ENCODE measurements around the gene CYP4B1.
"Not testable (repeated sequence)": the region's sequence is repeated elsewhere in the genome, so short reads cannot be mapped to it uniquely, and the experiment has no call there.

The CYP4B1 gene

DNA sequence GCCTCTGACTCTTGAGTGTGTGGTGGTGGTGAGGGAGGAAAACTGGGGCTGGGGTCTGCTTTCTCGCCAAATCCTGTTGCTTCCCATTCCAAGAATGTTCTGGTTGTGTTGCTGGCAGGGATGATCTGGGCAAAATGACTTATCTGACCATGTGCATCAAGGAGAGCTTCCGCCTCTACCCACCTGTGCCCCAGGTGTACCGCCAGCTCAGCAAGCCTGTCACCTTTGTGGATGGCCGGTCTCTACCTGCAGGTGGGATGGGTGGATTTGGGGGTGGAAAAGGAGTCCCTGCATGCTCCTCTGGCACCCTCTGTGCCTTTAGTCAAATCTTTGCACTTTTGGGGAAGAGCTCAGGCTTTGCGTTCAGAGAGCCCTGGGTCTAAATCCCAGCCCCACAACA lies 18.1 kb downstream of the CYP4B1 start:
- DNase-seq = no peak

DNA sequence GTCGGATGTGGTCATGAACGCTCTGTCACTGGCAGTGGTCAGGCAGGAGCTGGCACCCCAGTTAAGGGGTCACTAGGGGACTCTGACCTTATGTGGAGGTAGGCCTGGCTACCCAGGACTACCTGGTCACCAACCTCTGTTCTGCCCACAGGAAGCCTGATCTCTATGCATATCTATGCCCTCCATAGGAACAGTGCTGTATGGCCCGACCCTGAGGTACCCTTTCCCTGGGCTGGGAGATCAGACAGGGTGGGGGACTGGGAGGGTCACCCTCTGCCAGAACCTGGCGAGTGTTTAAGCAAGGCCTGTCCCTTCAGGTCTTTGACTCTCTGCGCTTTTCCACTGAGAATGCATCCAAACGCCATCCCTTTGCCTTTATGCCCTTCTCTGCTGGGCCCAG lies 19.0 kb downstream of the CYP4B1 start:
- no peak for DNase-seq

DNA sequence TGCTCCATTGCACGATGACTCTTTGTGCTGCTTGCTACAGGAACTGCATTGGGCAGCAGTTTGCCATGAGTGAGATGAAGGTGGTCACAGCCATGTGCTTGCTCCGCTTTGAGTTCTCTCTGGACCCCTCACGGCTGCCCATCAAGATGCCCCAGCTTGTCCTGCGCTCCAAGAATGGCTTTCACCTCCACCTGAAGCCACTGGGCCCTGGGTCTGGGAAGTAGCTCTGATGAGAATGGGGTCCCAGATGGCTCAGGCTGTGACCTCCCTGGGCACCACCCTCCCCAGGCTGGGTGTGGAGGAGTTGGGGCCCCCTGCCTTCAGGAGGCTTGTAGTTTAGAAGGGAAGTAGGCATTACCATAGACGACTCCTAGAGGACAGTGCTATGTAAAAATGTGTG lies 19.7 kb downstream of the CYP4B1 start:
- DNase-seq = no peak

DNA sequence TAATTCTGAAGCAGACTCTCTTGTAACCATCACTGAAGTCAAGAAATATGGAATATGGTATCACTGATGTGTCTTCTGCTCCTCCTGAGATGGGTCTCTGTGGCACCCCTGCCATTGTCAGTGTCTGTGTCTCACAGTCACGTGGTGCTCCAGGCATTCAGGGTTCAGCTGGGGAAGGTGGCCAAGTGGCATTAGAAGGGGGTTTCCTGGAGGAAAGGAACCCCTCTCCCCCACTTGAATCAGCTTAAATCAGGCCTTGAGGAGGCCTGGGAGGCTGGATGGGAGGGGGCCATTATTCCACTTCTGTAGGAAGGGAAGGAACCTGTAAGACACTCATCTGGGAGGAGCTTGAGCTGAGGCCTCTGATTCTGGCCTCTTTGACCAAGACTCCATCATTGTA lies 20.5 kb downstream of the CYP4B1 start:
- no peak for DNase-seq

DNA sequence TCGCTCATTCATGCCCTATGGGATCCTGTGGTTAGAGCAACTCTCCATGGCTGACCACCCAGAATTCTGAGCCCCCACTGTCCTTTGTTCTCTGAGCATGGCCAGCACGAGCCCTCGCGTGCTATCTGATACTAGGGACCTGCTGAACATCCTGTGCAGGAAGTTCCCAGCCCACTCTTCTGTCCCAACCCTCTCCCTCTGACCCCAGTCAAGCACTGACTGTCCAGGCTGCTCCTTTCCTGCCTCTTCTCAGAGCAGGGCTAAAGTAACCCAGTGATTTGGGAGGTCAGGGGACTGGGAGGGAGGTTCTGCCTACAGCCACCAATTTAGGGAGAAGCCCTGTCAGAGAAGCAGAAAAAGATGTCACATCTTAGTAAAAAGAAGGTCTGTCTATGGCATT lies 21.2 kb downstream of the CYP4B1 start:
- DNase-seq = no peak

DNA sequence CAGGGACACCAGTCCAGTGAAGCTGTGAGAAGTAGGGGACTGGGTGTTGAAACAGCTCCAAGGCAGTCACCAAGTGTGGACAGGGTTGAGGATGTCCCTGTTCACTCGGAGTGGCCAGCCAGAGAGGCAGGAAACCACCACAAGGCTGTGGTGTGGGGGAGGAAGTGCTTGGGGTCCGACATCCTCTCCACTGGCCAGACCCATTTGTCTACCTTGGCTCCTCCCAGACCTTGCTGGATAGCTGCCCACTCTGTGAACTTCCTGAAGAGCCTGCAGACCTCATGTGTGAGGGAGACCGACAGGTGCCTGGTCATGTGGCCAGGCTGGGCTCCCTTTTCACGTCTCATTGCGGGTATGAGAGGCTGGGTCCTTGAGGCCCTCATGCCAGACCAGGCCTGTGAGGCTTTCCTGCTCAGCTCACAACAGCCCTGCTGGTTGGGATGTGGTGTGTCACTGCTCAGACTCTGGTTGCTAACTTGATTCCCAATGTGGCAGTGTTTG lies 21.8 kb downstream of the CYP4B1 start:
- no peak for DNase-seq

DNA sequence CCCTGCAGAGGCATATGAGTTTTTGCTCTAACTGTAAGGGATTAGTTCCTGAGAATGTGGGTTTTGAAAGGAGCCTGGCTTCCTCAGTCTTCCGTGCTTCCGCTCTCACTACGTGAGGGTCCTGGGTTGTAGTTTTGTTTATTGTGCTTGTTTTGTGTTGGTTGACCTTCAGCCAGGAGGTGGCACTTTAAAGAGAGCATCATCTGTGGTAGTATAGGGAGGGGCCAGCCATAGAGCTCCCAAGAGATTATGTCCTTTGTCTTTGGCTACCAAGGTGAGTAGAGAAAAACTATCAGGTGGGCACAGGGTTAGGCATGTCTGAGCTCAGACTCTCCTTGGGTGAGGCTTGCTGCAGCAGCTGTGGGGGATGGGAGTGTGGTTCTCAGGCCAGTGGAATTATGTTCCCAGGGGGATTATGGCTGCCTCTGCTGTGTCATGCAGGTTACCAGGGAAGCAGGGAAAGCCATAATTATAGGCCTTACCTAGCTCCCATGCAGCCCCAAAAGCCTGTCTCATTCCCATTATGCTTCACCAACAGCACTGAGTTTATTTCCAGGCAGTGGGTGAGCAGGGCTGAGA lies 23.5 kb downstream of the CYP4B1 start:
- DNase-seq = no peak

DNA sequence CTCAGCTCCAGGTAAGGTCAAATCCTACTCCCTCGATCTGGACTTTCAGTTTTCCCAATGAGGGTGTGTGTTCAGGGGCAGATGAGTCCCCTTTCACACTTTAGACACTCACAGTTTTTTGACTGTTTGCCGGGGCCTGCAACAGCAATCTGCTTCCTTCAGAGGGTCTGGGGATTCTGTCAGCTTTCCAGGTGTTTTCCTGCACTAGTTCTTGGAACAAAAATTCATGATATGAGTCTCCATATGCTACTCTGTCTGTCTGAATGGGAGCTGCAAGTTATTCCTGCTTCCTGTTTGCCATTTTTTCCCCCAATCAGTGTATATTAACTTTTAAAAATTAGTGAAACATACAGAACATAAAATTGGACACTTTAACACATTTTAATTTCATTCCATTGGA lies 24.3 kb downstream of the CYP4B1 start:
- no peak for DNase-seq

DNA sequence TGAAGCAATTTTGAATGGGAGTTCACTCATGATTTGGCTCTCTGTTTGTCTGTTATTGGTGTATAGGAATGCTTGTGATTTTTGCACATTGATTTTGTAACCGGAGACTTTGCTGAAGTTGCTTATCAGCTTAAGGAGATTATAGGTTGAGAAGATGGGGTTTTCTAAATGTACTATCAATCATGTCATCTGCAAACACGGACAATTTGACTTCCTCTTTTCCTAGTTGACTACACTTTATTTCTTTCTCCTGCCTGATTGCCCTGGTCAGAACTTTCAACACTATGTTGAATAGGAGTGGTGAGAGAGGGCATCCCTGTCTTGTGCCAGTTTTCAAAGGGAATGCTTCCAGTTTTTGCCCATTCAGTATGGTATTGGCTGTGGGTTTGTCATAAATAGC lies 28.0 kb downstream of the CYP4B1 start:
- DNase-seq = not testable (repeated sequence)

DNA sequence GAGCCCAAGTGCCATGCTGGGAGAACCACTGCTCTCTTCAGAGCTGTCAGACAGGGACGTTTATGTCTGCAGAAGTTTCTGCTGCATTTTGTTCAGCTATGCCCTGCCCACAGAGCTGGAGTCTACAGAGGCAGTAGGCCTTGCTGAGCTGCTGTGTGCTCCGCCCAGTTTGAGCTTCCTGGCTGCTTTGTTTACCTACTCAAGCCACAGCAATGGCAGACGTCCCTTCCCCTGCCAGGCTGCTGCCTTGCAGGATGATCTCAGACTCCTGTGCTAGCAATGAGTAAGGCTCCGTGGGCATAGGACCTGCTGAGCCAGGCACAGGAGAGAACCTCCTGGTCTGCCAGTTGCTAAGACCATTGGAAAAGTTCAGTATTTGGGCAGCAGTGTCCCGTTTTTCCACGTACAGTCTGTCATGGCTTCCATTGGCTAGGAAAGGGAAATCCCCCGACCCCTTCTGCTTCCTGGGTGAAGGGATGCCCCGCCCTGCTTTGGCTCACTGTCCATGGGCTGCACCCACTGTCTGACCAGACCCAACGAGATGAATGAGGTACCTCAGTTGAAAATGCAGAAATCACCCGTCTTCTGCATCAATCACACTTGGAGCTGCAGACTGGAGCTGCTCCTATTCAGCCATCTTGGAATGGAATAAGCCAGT lies 31.9 kb downstream of the CYP4B1 start:
- no peak for DNase-seq

DNA sequence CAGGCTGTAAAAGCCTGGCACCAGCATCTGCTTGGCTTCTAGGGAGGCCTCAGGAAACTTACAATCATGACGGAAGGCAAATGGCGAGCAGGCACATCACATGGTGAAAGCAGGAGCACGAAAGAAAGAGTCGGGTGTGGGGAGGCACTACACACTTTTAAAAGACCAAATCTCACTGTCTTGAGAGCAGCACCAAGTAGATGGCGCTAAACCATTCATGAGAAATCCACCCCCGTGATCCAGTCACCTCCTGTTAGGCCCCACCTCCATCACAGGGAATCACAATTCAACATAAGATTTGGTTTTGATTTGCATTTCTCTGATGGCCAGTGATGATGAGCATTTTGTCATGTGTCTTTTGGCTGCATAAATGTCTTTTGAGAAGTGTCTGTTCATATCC lies 36.6 kb downstream of the CYP4B1 start:
- DNase-seq = not testable (repeated sequence)

DNA sequence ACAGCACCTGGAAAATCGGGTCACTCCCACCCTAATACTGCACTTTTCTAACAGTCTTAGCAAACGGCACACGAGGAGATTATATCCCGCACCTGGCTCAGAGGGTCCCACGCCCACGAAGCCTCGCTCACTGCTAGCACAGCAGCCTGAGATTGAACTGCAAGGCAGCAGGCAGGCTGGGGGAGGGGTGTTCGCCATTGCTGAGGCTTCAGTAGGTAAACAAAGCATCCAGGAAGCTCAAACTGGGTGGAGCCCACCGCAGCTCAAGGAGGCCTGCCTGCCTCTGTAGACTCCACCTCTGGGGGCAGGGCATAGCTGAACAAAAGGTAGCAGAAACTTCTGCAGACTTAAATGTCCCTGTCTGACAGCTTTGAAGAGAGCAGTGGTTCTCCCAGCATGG lies 47.5 kb downstream of the CYP4B1 start:
- DNase-seq = not testable (repeated sequence)

DNA sequence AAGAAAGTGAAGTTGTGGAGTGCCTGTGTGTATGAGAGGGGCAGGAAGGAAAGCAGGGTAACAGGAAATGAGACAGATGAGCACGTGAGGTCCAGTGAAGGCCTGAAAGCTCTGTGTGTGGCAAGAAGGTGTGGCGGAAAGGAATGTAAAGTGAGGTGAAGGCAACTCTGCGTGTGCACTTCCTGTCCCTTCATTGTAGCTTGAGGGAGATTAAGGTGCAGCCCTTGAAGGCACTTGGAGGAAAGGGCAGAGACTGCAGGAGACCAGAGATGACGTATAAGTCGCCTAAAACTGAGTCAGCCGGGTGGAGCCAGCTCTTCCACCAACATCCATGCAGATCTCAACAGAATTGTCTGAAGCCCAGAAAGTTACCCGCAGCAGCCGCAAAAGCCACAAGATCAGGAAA lies 58.8 kb downstream of the CYP4B1 start:
- DNase-seq = not testable (repeated sequence)

DNA sequence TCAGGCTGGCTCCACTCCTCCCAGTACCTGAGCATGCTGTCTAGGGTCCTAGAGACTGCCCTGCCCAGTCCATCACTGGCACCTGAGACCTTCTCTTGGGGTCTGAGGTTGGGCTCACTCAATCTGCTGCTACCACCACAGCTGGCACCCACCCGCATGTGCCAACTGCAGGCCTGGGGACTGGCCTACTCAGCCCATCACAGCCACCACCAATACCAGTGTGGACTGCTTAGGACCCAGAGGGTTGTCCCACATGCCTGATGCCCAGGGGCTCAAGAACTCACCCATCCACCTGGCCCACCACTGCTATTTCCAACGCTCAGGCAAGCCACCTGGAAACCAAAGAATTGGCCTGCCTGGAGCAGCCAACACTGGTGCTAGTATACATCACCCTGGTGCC lies 63.5 kb downstream of the CYP4B1 start:
- no peak for DNase-seq
